HL-60 (cell line): ENCODE measurements around the gene NTSR2.

Experiments used
- DNase-seq, 2 experiments: peaks; one replicate each; pipeline ENCODE4 v3.0.0-alpha.2; 2010 to 2020; ENCODE audit warnings: low read depth in 1 of 2, low spot score in 1 of 2
- H3K27ac ChIP-seq: fragments of 250-450 bp; sonication (Bioruptor Pico); replicated peaks from 2 replicates; pipeline ENCODE4 v1.5.1; 2020; ENCODE audit warnings: mild to moderate bottlenecking, moderate library complexity
- H3K27me3 ChIP-seq: fragments of 250-450 bp; sonication (Bioruptor Pico); 2 replicates; pipeline ENCODE4 v1.5.1; 2021; ENCODE audit warnings: mild to moderate bottlenecking, moderate library complexity; ENCODE audit not compliant: insufficient read depth, poor library complexity, severe bottlenecking
- H3K4me3 ChIP-seq: replicated peaks from 2 replicates; pipeline ENCODE4 v1.5.1; 2011; ENCODE audit warnings: mild to moderate bottlenecking, control low read depth, low read length; ENCODE audit not compliant: insufficient read depth
- GABPA ChIP-seq: IDR thresholded peaks from 2 replicates; pipeline ENCODE4 v1.6.1; 2012; ENCODE audit warnings: low read depth
- POLR2AphosphoS5 ChIP-seq: IDR thresholded peaks from 2 replicates; pipeline ENCODE4 v1.6.1; 2012; ENCODE audit warnings: low read depth
- SPI1 ChIP-seq: IDR thresholded peaks from 2 replicates; pipeline ENCODE4 v1.6.1; 2012; ENCODE audit warnings: low read depth, mild to moderate bottlenecking, borderline replicate concordance
- TF ChIP-seq, protein P1 (sequence below): IDR thresholded peaks from 2 replicates; pipeline ENCODE4 v1.6.1; 2012; ENCODE audit warnings: low read depth; ENCODE audit not compliant: insufficient replicate concordance
- TF ChIP-seq, protein P2 (sequence below): IDR thresholded peaks from one replicate; pipeline ENCODE4 v1.5.1; 2011; ENCODE audit warnings: low read length, control low read depth, inconsistent platforms; ENCODE audit not compliant: insufficient read depth

Gene NTSR2

DNA sequence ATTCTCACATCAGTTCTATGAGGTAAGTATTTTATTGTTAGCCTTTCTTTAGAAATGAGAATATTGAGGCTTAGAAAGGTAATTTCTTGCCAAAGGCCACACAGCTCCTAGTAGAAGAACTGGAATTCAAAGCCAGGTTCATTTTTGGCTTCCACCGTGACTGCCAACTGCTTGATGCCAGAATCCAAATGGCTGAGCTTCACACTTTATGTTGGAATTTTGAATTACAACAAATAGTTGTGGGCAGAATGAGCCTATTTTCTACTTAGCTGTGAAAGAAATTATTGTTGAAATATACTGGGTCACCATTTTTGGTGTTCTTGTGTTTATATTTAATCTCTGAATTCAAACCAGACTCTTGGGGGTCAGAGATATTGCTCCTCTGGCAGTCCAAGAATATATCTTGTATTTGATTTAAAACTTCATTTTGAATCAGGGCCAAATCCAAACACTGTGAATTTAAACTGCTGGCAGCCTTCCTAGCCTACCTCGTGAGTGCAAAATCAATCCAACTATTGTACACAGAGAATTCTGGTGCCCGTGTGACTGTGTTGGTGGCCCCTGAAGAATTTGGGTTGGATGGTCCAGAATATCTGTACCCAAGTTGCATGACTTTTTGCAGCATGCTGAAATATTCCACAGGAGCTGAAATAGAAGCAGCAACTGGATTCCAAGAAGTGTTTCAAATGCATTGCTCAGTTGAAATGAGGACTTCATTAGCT lies 40.8 kb upstream of the NTSR2 start:
- Histone ChIP-seq H3K27me3 (no peaks in the 10 kb centered on the region), H3K27ac (no peak overlapping the region), H3K4me3 (no peak overlapping the region)
- TF ChIP-seq, protein P1, sequence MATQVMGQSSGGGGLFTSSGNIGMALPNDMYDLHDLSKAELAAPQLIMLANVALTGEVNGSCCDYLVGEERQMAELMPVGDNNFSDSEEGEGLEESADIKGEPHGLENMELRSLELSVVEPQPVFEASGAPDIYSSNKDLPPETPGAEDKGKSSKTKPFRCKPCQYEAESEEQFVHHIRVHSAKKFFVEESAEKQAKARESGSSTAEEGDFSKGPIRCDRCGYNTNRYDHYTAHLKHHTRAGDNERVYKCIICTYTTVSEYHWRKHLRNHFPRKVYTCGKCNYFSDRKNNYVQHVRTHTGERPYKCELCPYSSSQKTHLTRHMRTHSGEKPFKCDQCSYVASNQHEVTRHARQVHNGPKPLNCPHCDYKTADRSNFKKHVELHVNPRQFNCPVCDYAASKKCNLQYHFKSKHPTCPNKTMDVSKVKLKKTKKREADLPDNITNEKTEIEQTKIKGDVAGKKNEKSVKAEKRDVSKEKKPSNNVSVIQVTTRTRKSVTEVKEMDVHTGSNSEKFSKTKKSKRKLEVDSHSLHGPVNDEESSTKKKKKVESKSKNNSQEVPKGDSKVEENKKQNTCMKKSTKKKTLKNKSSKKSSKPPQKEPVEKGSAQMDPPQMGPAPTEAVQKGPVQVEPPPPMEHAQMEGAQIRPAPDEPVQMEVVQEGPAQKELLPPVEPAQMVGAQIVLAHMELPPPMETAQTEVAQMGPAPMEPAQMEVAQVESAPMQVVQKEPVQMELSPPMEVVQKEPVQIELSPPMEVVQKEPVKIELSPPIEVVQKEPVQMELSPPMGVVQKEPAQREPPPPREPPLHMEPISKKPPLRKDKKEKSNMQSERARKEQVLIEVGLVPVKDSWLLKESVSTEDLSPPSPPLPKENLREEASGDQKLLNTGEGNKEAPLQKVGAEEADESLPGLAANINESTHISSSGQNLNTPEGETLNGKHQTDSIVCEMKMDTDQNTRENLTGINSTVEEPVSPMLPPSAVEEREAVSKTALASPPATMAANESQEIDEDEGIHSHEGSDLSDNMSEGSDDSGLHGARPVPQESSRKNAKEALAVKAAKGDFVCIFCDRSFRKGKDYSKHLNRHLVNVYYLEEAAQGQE: no peak
- TF ChIP-seq POLR2AphosphoS5: no peak
- TF ChIP-seq, protein P2, sequence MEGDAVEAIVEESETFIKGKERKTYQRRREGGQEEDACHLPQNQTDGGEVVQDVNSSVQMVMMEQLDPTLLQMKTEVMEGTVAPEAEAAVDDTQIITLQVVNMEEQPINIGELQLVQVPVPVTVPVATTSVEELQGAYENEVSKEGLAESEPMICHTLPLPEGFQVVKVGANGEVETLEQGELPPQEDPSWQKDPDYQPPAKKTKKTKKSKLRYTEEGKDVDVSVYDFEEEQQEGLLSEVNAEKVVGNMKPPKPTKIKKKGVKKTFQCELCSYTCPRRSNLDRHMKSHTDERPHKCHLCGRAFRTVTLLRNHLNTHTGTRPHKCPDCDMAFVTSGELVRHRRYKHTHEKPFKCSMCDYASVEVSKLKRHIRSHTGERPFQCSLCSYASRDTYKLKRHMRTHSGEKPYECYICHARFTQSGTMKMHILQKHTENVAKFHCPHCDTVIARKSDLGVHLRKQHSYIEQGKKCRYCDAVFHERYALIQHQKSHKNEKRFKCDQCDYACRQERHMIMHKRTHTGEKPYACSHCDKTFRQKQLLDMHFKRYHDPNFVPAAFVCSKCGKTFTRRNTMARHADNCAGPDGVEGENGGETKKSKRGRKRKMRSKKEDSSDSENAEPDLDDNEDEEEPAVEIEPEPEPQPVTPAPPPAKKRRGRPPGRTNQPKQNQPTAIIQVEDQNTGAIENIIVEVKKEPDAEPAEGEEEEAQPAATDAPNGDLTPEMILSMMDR: no peak
- no peak for TF ChIP-seq SPI1
- TF ChIP-seq GABPA: no peak
- no peak for DNase-seq

DNA sequence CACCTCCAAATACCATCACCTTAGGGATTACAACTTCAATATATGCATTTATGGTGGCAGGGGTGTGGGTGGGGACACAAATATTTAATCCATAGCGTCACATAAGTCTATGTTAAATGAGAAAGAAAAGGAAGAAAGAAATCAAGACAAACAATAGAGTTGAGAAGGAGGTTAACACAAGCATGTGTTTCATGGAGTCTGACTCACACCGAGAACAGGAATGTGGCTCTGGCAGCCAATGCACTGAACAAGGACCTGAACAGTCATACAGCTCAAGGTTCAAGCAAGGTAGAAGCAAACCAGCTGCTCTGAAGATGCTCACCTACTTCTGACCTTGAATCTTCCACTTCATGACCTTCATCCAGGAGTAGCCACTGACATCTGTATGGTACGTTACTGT lies 40.2 kb upstream of the NTSR2 start:
- no peak for DNase-seq
- TF ChIP-seq GABPA: no peak
- TF ChIP-seq, protein P2: no peak
- TF ChIP-seq POLR2AphosphoS5: no peak
- TF ChIP-seq, protein P1: no peak
- TF ChIP-seq SPI1: no peak
- H3K27me3 ChIP-seq: no peaks in the 10 kb centered on the region
- no peak overlapping the region for H3K4me3 ChIP-seq
- H3K27ac ChIP-seq: no peak overlapping the region

DNA sequence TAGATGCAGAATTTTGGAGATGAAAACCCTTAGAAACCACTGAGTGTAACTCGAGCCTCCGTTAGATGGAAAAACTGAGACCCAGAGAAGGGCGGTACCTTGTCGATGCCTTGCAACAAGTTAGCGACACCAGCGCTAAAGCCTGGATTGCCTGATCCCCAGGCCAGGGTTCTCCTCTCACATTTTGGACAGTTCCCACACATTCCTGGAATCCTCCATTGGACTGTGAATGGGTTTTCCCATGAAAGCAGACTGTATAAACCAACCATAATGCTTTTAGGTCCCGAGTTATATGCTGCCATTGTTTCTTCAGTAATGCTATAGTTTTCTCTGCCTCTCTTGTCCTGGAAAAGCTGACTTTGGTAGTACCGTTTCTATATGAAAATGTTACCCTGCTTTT lies 39.3 kb upstream of the NTSR2 start:
- TF ChIP-seq, protein P2: no peak
- TF ChIP-seq SPI1 (no peak), POLR2AphosphoS5 (no peak), GABPA (no peak)
- TF ChIP-seq, protein P1: no peak
- DNase-seq: no peak
- Histone ChIP-seq H3K27me3 (no peaks in the 10 kb centered on the region), H3K27ac (no peak overlapping the region), H3K4me3 (no peak overlapping the region)
